WERI-Rb-1 (cell line): ENCODE measurements around the gene SMLR1.

Source experiments
- DNase-seq: peaks from one replicate; pipeline ENCODE4 v3.0.0-alpha.2; 2020
- H3K27ac ChIP-seq: fragments of 250-450 bp; sonication (Bioruptor Pico); 2 replicates; pipeline ENCODE4 v1.5.1; 2020; ENCODE audit warnings: mild to moderate bottlenecking, moderate library complexity
- H3K27me3 ChIP-seq: fragments of 250-450 bp; sonication (Bioruptor Pico); 2 replicates; pipeline ENCODE4 v1.5.1; 2021; ENCODE audit warnings: mild to moderate bottlenecking, low read depth, moderate library complexity; ENCODE audit not compliant: insufficient read depth, severe bottlenecking
- H3K36me3 ChIP-seq: fragments of 250-450 bp; sonication (Bioruptor Pico); 2 replicates; pipeline ENCODE4 v1.5.1; 2020; ENCODE audit warnings: mild to moderate bottlenecking, moderate library complexity
- H3K4me3 ChIP-seq: 2 replicates; pipeline ENCODE4 v1.5.1; 2011; ENCODE audit warnings: low read depth, mild to moderate bottlenecking, control low read depth, low read length
- H3K9me3 ChIP-seq: fragments of 250-450 bp; sonication (Bioruptor Pico); 2 replicates; pipeline ENCODE4 v1.5.1; 2021; ENCODE audit warnings: mild to moderate bottlenecking, moderate library complexity; ENCODE audit not compliant: severe bottlenecking
- CTCF ChIP-seq: IDR thresholded peaks from 2 replicates; pipeline ENCODE4 v1.5.1; 2011; ENCODE audit warnings: low read depth, mild to moderate bottlenecking, control low read depth, inconsistent platforms, low read length

The SMLR1 gene

GRCh38 chr6:130783416-130784107 lies 43.6 kb upstream of the SMLR1 start:
- H3K36me3 ChIP-seq = no peaks in the 10 kb centered on the region
- TF ChIP-seq CTCF = no peak
- no peaks in the 10 kb centered on the region for H3K9me3 ChIP-seq
- H3K27me3 ChIP-seq = no peaks in the 10 kb centered on the region
- no peak overlapping the region for H3K4me3 ChIP-seq
- DNase-seq = no peak
- H3K27ac ChIP-seq = no peak overlapping the region

GRCh38 chr6:130787726-130788500 lies 39.3 kb upstream of the SMLR1 start:
- Histone ChIP-seq H3K9me3 (no peaks in the 10 kb centered on the region), H3K36me3 (no peaks in the 10 kb centered on the region), H3K27ac (no peak overlapping the region), H3K27me3 (no peaks in the 10 kb centered on the region), H3K4me3 (no peak overlapping the region)
- DNase-seq = no peak
- TF ChIP-seq CTCF = no peak

GRCh38 chr6:130788954-130789353 lies 38.3 kb upstream of the SMLR1 start:
- no peaks in the 10 kb centered on the region for H3K9me3 ChIP-seq
- no peak for TF ChIP-seq CTCF

GRCh38 chr6:130794010-130794697 lies 33.1 kb upstream of the SMLR1 start:
- Histone ChIP-seq H3K36me3 (no peaks in the 10 kb centered on the region), H3K9me3 (no peaks in the 10 kb centered on the region), H3K27me3 (no peaks in the 10 kb centered on the region), H3K4me3 (no peak overlapping the region), H3K27ac (no peak overlapping the region)
- TF ChIP-seq CTCF = no peak
- no peak for DNase-seq

More at GRCh38 chr6:130788954-130789353, 38.3 kb upstream of the SMLR1 start:
- DNase-seq = no peak
- H3K36me3 ChIP-seq = no peaks in the 10 kb centered on the region
- H3K27me3 ChIP-seq = no peaks in the 10 kb centered on the region
- no peak overlapping the region for H3K27ac ChIP-seq
- H3K4me3 ChIP-seq = no peak overlapping the region

- Histone ChIP-seq H3K27ac (no peak overlapping the region), H3K36me3 (no peaks in the 10 kb centered on the region), H3K27me3 (no peaks in the 10 kb centered on the region), H3K9me3 (no peaks in the 10 kb centered on the region), H3K4me3 (no peak overlapping the region)
- no peak for TF ChIP-seq CTCF
- no peak for DNase-seq
These were observed 32.5 kb upstream of the SMLR1 start for GRCh38 chr6:130794738-130795137.
